Right atrium auricular region (tissue), 2 donors: ENCODE measurements around the gene KAT6B. TPM values are rescaled to one million over a fixed set of nuclear protein-coding genes. Genes with fewer than 3 reads are reported as not detected.

Source experiments
- DNase-seq: peaks from one replicate; pipeline ENCODE4 v3.0.0-alpha.2; 2019; ENCODE audit warnings: low spot score
- H3K27ac ChIP-seq, 2 donors: fragments of 200-600 bp; sonication (generic); 1 replicate in 1 of 2; 2 replicates in 1 of 2; pipeline ENCODE4 v1.5.1; 2016 to 2019
- H3K27me3 ChIP-seq, 2 donors: fragments of 200-600 bp; sonication (generic); one replicate each; pipeline versions ENCODE4 v1.5.1 to v1.6.0; 2017 to 2019
- H3K36me3 ChIP-seq: fragments of 200-600 bp; sonication (generic); one replicate; pipeline ENCODE4 v1.5.1; 2016
- H3K4me1 ChIP-seq, 2 donors: fragments of 200-600 bp; sonication (generic); one replicate each; pipeline versions ENCODE4 v1.5.1 to v1.6.0; 2017 to 2019
- H3K4me3 ChIP-seq, 2 donors: fragments of 200-600 bp; sonication (generic); 1 replicate in 1 of 2; 2 replicates in 1 of 2; pipeline ENCODE4 v1.5.1; 2017 to 2019; ENCODE audit warnings: mild to moderate bottlenecking in 1 of 2, moderate library complexity in 1 of 2
- H3K9me3 ChIP-seq, 2 donors: fragments of 200-600 bp; sonication (generic); one replicate each; pipeline ENCODE4 v1.5.1; 2019
- CTCF ChIP-seq, 2 donors: fragments of 200-600 bp; sonication (generic); IDR thresholded peaks; one replicate each; pipeline ENCODE4 v1.5.1; 2019; ENCODE audit warnings: antibody characterized with exemption in 2 of 2
- total RNA-seq, 2 donors: library from RNA; depleted of rRNA; stranded (reverse); fragments of >200 nt; gene quantifications; one replicate each; pipeline ENCODE4 v1.1.0, GENCODE V29; 2016

Gene KAT6B
- total RNA-seq, 2 donors from 2014 or later, result 42.7 to 43.5 TPM

DNA sequence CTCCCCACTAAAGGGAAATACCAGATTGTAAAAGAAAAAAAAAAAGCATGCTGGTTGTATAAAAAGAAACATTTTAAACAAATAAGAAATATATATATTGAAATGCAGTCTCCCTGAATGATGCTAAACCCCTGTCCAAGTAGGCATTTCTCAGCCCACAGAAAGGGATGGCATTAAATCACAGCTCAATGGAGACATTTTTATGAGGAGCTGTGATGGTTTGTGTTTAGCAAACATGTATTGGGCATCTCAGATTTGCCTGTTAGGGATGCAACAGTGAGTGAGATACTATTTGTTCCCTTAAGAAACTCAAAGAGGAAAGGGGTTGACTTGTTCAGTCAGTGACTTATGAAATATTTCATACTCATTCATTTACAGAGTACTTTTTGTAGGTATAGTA lies 51.5 kb downstream of the KAT6B start:
- no peaks in the 10 kb centered on the region for H3K27me3 ChIP-seq
- peaks cover 0 to 22% of the 10 kb centered on the region in 2 donors for H3K4me1 ChIP-seq
- no peak for TF ChIP-seq CTCF (IDR thresholded peaks at IDR 0.05)
- no peak for DNase-seq
- no peak overlapping the region for H3K4me3 ChIP-seq
- no peaks in the 10 kb centered on the region for H3K9me3 ChIP-seq
- H3K27ac ChIP-seq, result no peak overlapping the region
- no peaks in the 10 kb centered on the region for H3K36me3 ChIP-seq

DNA sequence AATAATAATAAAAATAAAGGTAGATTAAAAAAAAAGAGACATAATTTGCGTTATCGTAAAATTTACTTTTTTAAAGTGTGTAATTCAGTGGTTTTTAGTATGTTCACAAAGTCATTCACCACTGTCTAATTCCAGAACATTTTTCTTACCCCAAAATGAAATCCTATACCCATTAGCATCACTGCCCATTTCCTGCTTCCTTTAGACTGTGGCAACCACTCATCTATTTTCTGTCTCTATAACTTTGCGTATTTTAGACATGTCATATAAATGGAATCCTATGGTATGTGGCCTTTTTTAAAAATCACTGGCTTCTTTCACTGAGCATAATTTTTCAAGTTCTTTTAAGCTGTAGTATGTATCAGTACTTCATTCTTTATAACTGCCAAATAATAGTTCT lies 53.6 kb downstream of the KAT6B start:
- Histone ChIP-seq H3K9me3 (no peaks in the 10 kb centered on the region), H3K27me3 (no peaks in the 10 kb centered on the region), H3K4me3 (no peak overlapping the region), H3K36me3 (no peaks in the 10 kb centered on the region), H3K4me1 (peaks cover 0 to 28% of the 10 kb centered on the region in 2 donors), H3K27ac (no peak overlapping the region)
- no peak for DNase-seq
- TF ChIP-seq CTCF (IDR thresholded peaks at IDR 0.05), result no peak

DNA sequence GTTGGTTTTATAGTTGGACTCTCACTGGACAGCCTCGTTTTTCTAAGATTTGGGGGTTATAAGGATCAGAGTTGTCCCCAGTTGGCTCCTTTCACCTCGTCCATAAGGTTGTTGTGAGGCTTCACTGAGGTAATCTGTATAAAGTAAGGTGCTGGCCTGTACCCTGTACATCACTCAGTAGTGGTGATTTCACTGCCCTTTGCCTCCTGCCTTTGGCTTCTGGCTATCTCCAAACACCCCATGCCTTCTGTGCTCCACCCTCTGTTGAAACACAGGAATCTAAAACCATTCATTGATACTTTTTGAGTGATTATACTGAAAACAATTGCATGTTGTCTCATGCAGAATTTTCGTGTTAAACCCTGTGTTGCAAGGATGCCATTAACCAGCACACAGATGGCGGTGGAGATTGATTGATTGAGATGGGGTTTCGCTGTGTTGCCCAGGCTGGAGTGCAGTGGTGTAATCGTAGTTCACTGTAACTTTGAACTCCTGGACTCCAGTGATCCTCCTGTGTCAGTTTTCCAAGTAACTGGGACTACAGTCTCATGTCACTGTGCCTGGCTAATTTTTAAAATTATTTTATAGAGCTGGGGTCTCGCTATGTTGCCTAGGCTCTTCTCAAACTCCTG lies 55.0 kb downstream of the KAT6B start:
- no peaks in the 10 kb centered on the region for H3K9me3 ChIP-seq
- no peak overlapping the region for H3K4me3 ChIP-seq
- no peaks in the 10 kb centered on the region for H3K27me3 ChIP-seq
- no peak overlapping the region for H3K27ac ChIP-seq
- TF ChIP-seq CTCF (IDR thresholded peaks at IDR 0.05), result no peak
- DNase-seq, result no peak
- H3K4me1 ChIP-seq, result peaks cover 0 to 25% of the 10 kb centered on the region in 2 donors
- H3K36me3 ChIP-seq, result no peaks in the 10 kb centered on the region

- no peak overlapping the region for H3K27ac ChIP-seq
- peaks cover 0 to 15% of the 10 kb centered on the region in 2 donors for H3K4me1 ChIP-seq
- no peaks in the 10 kb centered on the region for H3K27me3 ChIP-seq
- TF ChIP-seq CTCF (IDR thresholded peaks at IDR 0.05), result no peak
- no peaks in the 10 kb centered on the region for H3K9me3 ChIP-seq
- H3K36me3 ChIP-seq, result no peaks in the 10 kb centered on the region
- no peak overlapping the region for H3K4me3 ChIP-seq
- no peak for DNase-seq
Observed at GRCh38 chr10:74882427-74882826, 56.0 kb downstream of the KAT6B start.

DNA sequence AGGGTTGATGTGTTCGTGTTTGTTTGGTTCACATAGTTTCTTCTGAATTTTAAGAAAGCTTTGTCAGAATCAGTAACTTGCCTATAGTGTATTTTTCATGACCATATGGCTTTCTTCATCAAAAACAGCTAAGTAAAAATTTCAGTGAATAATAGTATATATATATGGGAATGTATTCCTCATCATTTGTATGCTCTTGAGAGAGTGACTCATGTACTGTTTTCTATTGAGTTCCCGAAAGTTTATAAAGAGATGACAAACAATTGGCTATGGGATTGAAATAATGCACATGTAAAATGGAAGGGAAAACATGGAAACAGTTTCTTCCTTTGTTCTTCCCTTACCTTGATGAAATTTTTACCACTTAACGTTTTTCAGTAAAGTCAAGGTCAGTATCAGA lies 56.4 kb downstream of the KAT6B start:
- Histone ChIP-seq H3K4me1 (peaks cover 0 to 14% of the 10 kb centered on the region in 2 donors), H3K27me3 (no peaks in the 10 kb centered on the region), H3K36me3 (no peaks in the 10 kb centered on the region), H3K4me3 (no peak overlapping the region), H3K9me3 (no peaks in the 10 kb centered on the region), H3K27ac (no peak overlapping the region)
- TF ChIP-seq CTCF (IDR thresholded peaks at IDR 0.05), result no peak
- DNase-seq, result no peak

DNA sequence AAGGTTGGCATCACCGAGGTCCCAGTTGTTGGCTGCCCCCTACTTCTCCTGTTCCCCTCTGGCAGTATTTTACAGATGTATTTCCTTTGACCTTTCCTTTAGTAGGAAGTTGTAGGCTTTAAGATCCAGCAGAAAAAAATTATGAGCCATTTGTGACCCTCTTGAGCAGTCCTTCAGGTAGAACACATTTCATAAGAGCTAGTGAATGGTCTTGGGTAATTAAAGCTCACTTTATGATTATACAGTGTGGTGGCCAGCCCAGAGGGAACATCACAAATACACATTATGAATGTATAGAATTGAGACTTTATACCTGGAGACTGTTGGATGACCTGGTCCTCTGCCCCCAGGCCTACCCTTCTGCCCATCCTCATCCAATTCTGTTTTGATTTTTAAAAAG lies 57.0 kb downstream of the KAT6B start:
- no peak for TF ChIP-seq CTCF (IDR thresholded peaks at IDR 0.05)
- no peak for DNase-seq
- no peaks in the 10 kb centered on the region for H3K36me3 ChIP-seq
- H3K4me3 ChIP-seq, result no peak overlapping the region
- no peaks in the 10 kb centered on the region for H3K9me3 ChIP-seq
- peaks cover 0 to 14% of the 10 kb centered on the region in 2 donors for H3K4me1 ChIP-seq
- no peaks in the 10 kb centered on the region for H3K27me3 ChIP-seq
- H3K27ac ChIP-seq, result no peak overlapping the region
